NCI-H2107 (cell line): Measurements from ENCODE around the gene WASF2.

Source experiments
- DNase-seq: peaks from one replicate; lab custom pipeline; 2025; lab: John Stamatoyannopoulos, UW

Gene WASF2

GRCh38 chr1:27357281-27358037, 132.5 kb downstream of the WASF2 start:
- DNase-seq: no peak

GRCh38 chr1:27356619-27357280, 133.2 kb downstream of the WASF2 start:
- DNase-seq: no peak

- no peak for DNase-seq
Measured at GRCh38 chr1:27356277-27356618, 133.7 kb downstream of the WASF2 start.

- no peak for DNase-seq
Measured at GRCh38 chr1:27355683-27356082, 134.3 kb downstream of the WASF2 start.
